Endodermal cell (in vitro differentiated cells): ENCODE measurements around the gene ICAM1. TPM values are rescaled to one million over a fixed set of nuclear protein-coding genes. Genes with fewer than 3 reads are reported as not detected.
"Not testable (repeated sequence)": the region's sequence is repeated elsewhere in the genome, so short reads cannot be mapped to it uniquely, and the experiment has no call there.

ENCODE experiments used
- DNase-seq: peaks from one replicate; pipeline ENCODE4 v3.0.0-alpha.2; 2017
- H3K27ac ChIP-seq: 2 replicates; pipeline ENCODE4 v1.5.1; 2013; ENCODE audit warnings: mild to moderate bottlenecking, low read depth, low read length, moderate library complexity
- H3K27me3 ChIP-seq: 2 replicates; pipeline ENCODE4 v1.6.1; 2013; ENCODE audit warnings: mild to moderate bottlenecking, low read length, moderate library complexity; ENCODE audit not compliant: insufficient read depth, control insufficient read depth, poor library complexity, severe bottlenecking
- H3K36me3 ChIP-seq: 2 replicates; pipeline ENCODE4 v1.7.0; 2013; ENCODE audit warnings: mild to moderate bottlenecking, low read length, moderate library complexity; ENCODE audit not compliant: control insufficient read depth, insufficient read depth
- H3K4me1 ChIP-seq: one replicate; pipeline ENCODE4 v1.7.0; 2013; ENCODE audit warnings: low read length; ENCODE audit not compliant: control insufficient read depth, insufficient read depth
- H3K4me3 ChIP-seq: 2 replicates; pipeline ENCODE4 v1.5.1; 2013; ENCODE audit warnings: mild to moderate bottlenecking, low read length, moderate library complexity
- H3K9ac ChIP-seq: 2 replicates; pipeline ENCODE4 v1.6.1; 2013; ENCODE audit warnings: mild to moderate bottlenecking, low read length, moderate library complexity; ENCODE audit not compliant: poor library complexity, severe bottlenecking; ENCODE audit errors: extremely low read depth
- H3K9me3 ChIP-seq: 2 replicates; pipeline ENCODE4 v1.6.1; 2013; ENCODE audit warnings: mild to moderate bottlenecking, low read length, moderate library complexity; ENCODE audit not compliant: control insufficient read depth
- H3K27ac Mint-ChIP-seq: 2 replicates; pipeline ENCODE4 v1.8.0; 2020; ENCODE audit warnings: mixed read lengths
- H3K27me3 Mint-ChIP-seq: 2 replicates; pipeline ENCODE4 v1.8.0; 2021; ENCODE audit warnings: mild to moderate bottlenecking, mixed read lengths; ENCODE audit not compliant: insufficient read depth
- H3K36me3 Mint-ChIP-seq: 2 replicates; pipeline ENCODE4 v1.8.0; 2020; ENCODE audit warnings: low read depth, mixed read lengths
- H3K4me1 Mint-ChIP-seq: 2 replicates; pipeline ENCODE4 v1.8.0; 2020; ENCODE audit warnings: mixed read lengths
- H3K4me3 Mint-ChIP-seq: 2 replicates; pipeline ENCODE4 v1.8.0; 2020; ENCODE audit warnings: mild to moderate bottlenecking, moderate library complexity, mixed read lengths
- H3K9me3 Mint-ChIP-seq: 2 replicates; pipeline ENCODE4 v1.8.0; 2020; ENCODE audit warnings: mild to moderate bottlenecking, mixed read lengths
- WGBS, 2 experiments: methylation state at CpG; one replicate each; pipeline versions ENCODE4 v1.1.5 to v1.1.7; 2013; ENCODE audit warnings: missing lambda C conversion rate in 2 of 2, mixed read lengths in 1 of 2; ENCODE audit not compliant: insufficient coverage in 1 of 2, insufficient read length in 1 of 2; 5-methylcytosine and 5-hydroxymethylcytosine counted together
- total RNA-seq, 2 donors: library from RNA; stranded (reverse); fragmentation: NEBNext Ultra II Directional in 1 of 2; extraction: Animal tissue kit (Norgen Biotek cat#: 25700) in 1 of 2; gene quantifications; 2 replicates in 1 of 2; 3 replicates in 1 of 2; pipeline ENCODE4 v1.2.1, GENCODE V29; 2021
- TF ChIP-seq, protein P1 (sequence below): fragments of 200-600 bp; sonication (generic); conservative IDR thresholded peaks from 2 replicates; pipeline ENCODE4 v1.5.0; 2021; ENCODE audit warnings: antibody characterized with exemption, mild to moderate bottlenecking

The ICAM1 gene
- total RNA-seq, 2 donors from 2014 or later = 1.7 to 5.2 TPM

DNA sequence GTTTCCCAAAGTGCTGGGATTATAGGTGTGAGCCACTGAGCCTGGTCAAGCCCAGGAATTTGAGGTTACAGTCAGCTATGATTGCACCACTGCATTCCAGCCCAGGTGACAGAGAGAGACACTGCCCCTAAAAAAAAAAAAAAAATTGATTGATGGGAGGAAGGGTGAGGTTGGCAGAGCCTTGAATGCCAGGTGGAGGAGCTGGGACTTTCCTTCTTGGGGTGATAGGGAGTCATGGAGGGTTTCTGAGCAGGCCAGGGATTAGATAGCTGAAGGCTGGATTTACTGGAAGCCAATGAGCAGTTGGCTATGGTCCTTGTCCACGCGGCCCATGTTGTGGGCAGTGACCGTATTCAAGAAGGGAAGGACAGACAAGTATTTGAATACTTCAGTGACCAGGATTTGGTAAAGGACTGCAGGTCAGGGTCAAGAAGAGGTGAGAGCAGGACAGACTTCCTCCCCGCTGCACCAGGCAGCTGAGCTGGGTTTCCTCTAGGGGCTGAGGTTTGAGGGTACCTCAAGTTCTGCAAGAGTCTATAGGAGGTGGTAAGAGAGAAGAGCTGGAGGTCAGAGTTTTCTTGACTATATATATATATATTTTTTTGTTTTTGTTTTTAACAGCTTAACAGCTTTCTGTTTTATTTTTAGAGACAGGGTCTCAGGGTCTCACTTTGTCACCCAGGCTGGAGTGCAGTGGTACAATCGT, 9.0 kb downstream of the ICAM1 start:
- Histone ChIP-seq H3K27ac (no peak overlapping the region), H3K9ac (no peak overlapping the region), H3K4me1 (no peaks in the 10 kb centered on the region), H3K36me3 (no peaks in the 10 kb centered on the region), H3K27me3 (no peaks in the 10 kb centered on the region), H3K4me3 (no peak overlapping the region), H3K9me3 (no peaks in the 10 kb centered on the region)
- WGBS, 2 experiments = 89 to 97% methylated on average over 3 to 5 of the region's 5 CpGs
- no peak for DNase-seq
- no peaks in the 10 kb centered on the region for H3K9me3 Mint-ChIP-seq
- no peak overlapping the region for H3K4me3 Mint-ChIP-seq
- H3K36me3 Mint-ChIP-seq = no peaks in the 10 kb centered on the region
- TF ChIP-seq, protein P1, sequence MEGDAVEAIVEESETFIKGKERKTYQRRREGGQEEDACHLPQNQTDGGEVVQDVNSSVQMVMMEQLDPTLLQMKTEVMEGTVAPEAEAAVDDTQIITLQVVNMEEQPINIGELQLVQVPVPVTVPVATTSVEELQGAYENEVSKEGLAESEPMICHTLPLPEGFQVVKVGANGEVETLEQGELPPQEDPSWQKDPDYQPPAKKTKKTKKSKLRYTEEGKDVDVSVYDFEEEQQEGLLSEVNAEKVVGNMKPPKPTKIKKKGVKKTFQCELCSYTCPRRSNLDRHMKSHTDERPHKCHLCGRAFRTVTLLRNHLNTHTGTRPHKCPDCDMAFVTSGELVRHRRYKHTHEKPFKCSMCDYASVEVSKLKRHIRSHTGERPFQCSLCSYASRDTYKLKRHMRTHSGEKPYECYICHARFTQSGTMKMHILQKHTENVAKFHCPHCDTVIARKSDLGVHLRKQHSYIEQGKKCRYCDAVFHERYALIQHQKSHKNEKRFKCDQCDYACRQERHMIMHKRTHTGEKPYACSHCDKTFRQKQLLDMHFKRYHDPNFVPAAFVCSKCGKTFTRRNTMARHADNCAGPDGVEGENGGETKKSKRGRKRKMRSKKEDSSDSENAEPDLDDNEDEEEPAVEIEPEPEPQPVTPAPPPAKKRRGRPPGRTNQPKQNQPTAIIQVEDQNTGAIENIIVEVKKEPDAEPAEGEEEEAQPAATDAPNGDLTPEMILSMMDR = no peak
- no peak overlapping the region for H3K27ac Mint-ChIP-seq
- peaks cover 7% of the 10 kb centered on the region for H3K27me3 Mint-ChIP-seq
- no peaks in the 10 kb centered on the region for H3K4me1 Mint-ChIP-seq

DNA sequence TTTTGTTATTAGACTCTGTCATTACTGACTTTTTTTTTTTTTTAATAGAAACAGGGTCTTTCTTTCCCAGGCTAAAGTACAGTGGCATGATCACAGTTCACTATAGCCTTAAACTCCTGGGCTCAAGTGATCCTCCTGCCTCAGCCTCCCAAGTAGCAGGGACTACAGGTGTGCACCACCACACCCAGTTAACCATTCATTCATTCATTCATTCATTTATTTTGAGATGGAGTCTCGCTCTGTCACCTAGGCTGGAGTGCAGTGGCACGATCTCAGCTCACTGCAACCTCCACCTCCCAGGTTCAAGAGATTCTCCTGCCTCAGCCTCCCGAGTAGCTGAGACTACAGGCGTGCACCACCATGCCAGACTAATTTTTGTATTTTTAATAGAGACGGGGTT, 11.1 kb downstream of the ICAM1 start:
- H3K36me3 ChIP-seq, H3K9me3 Mint-ChIP-seq, H3K4me1 Mint-ChIP-seq, H3K4me3 ChIP-seq, H3K9ac ChIP-seq, H3K4me3 Mint-ChIP-seq, H3K27ac Mint-ChIP-seq, H3K27ac ChIP-seq, H3K4me1 ChIP-seq, H3K36me3 Mint-ChIP-seq, H3K9me3 ChIP-seq, DNase-seq: not testable (repeated sequence)
- H3K27me3 ChIP-seq = peaks cover 19% of the 10 kb centered on the region
- 94 to 95% methylated on average over 5 of the region's 5 CpGs for WGBS, 2 experiments
- H3K27me3 Mint-ChIP-seq = peaks cover 25% of the 10 kb centered on the region

DNA sequence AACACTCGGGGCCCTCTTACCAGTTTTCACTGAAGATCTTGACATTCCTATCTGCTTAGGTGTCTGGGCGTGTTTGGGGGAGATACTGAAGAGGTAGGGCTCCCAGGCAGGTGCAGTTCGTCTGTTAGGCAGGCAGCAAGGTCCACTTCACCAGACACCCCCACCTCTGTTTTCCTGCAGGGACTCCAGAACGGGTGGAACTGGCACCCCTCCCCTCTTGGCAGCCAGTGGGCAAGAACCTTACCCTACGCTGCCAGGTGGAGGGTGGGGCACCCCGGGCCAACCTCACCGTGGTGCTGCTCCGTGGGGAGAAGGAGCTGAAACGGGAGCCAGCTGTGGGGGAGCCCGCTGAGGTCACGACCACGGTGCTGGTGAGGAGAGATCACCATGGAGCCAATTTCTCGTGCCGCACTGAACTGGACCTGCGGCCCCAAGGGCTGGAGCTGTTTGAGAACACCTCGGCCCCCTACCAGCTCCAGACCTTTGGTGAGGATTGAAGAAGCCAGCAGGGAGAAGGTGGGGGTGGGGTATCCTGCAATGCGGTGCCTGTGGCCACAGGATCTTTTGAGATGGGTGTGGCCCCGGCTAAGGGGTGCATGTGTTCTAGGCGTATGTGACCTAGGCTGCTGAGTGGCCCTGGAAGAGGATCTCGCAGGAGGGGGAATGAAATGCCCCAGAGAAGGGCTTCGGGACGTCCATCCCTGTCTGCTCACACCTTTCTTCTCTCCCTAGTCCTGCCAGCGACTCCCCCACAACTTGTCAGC, 12.6 kb downstream of the ICAM1 start:
- 83 to 86% methylated on average over 13 to 23 of the region's 23 CpGs for WGBS, 2 experiments
- peaks cover 2% of the 10 kb centered on the region for H3K9me3 Mint-ChIP-seq

More for the DNA sequence above, 12.6 kb downstream of the ICAM1 start:
- H3K27me3 Mint-ChIP-seq = peaks cover 39% of the 10 kb centered on the region
- H3K36me3 ChIP-seq = no peaks in the 10 kb centered on the region
- H3K9me3 ChIP-seq = no peaks in the 10 kb centered on the region
- H3K27me3 ChIP-seq = peaks cover 33% of the 10 kb centered on the region
- no peaks in the 10 kb centered on the region for H3K4me1 Mint-ChIP-seq
- no peak overlapping the region for H3K9ac ChIP-seq
- no peak overlapping the region for H3K27ac Mint-ChIP-seq
- TF ChIP-seq, protein P1 = no peak
- no peak overlapping the region for H3K27ac ChIP-seq
- DNase-seq = no peak
- H3K4me1 ChIP-seq = no peaks in the 10 kb centered on the region
- H3K4me3 Mint-ChIP-seq = no peak overlapping the region
- no peaks in the 10 kb centered on the region for H3K36me3 Mint-ChIP-seq
- H3K4me3 ChIP-seq = no peak overlapping the region
